NCI-H128 (cell line): ENCODE results near the gene GHRL.
"Not testable (repeated sequence)": the region's sequence is repeated elsewhere in the genome, so short reads cannot be mapped to it uniquely, and the experiment has no call there.

ENCODE experiments used
- DNase-seq: peaks from one replicate; lab custom pipeline; 2025; ENCODE audit not compliant: unreplicated experiment; lab: John Stamatoyannopoulos, UW

Gene GHRL

GRCh38 chr3:10278501-10278900 lies 14.2 kb downstream of the GHRL start:
- DNase-seq: no peak

DNA sequence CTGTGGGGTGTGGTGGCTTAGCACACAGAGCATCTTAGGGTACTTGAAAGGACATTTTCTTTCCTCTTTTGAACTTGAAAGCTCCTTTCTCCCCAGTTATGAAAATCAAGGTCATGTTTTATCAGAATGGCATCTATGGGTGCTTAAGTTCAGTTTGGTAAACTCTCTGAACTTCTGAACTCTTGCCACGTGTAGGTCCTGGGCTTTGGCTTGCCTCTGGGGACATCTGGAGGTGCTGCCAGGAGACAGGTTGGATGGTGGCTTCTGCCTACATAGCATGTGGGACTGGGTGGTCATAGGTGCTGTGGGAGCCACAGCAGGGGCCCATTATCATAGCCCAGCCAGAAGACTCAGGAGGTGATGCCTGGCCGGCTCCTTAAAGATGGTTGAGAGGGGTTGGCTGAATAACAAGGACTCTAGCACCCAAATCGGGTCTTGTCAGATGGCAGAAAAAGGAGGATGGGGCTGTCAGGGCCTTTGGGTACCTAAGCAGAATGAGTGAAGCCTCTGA lies 15.6 kb downstream of the GHRL start:
- DNase-seq: no peak

DNA sequence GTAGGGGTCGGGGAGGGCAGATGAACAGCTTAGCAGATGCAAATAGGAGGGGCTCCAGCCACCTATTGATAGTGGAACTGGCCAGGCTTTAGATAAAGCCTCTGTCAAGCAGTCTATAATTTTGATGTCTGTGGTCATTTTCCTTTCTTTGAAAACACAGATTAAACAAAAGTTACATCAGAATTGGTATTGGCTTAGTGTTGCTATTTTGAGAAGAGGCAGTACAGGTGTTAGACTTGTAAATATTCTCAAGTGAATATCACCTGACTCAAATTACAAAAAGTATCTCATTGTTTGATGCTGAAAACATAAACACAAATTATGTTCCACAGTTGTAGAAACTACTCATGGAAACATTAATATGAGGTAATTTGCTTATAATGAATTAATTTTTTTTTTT lies 18.1 kb downstream of the GHRL start:
- no peak for DNase-seq

- no peak for DNase-seq
Measured at GRCh38 chr3:10273702-10274305, 18.9 kb downstream of the GHRL start.

GRCh38 chr3:10272977-10273376 lies 19.8 kb downstream of the GHRL start:
- no peak for DNase-seq

DNA sequence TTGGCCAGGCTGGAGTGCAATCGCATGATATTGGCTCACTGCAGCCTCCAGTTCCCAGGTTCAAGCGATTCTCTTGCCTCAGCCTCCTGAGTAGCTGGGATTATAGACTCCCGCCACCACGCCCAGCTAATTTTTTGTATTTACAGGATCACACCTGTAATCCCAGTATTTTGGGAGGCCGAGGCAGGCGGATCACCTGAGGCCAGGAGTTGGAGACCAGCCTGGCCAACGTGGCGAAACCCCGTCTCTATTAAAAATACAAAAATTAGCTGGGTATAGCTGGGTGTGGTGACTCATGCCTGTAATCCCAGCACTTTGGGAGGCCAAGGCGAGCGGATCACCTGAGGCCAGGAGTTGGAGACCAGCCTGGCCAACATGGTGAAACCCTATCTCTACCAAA lies 20.3 kb downstream of the GHRL start:
- DNase-seq: not testable (repeated sequence)

DNA sequence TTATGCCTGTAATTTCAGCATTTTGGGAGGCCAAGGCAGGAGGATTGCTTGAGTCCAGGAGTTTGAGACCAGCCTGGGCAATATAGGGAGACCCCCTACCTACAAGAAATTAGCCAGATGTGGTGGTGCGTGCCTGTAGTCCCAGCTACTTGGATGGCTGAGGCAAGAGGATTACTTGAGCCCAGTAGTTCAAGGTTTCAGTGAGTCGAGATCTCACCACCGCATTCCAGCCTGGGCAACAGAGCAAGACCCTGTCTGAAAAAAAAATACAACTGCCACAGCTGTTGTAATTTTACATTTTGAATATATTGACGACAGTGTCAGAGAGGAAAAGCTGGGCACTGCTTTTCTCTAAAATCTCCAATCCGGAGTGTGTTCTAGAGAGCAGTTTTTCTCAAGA lies 23.3 kb downstream of the GHRL start:
- DNase-seq: no peak

DNA sequence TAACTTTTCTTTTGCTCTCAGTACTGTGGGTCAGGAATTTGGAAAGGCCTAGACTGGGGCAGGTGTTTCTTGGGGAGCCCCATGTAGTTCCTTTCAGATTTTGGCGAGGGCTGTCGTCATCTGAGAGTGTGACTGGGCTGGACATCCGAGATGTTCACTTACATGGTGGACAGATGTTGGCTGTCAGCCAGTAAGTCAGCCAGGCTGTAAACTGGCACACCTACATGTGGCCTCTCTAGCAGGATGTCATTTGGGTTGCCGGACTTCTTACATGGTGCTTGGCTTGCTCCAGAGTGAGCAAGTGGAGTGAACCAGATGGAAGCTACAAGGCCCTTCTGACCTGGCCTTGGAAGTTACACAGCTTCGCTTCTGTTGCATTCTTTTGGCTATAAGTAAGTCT lies 23.8 kb downstream of the GHRL start:
- no peak for DNase-seq

GRCh38 chr3:10268116-10268515 lies 24.6 kb downstream of the GHRL start:
- no peak for DNase-seq

DNA sequence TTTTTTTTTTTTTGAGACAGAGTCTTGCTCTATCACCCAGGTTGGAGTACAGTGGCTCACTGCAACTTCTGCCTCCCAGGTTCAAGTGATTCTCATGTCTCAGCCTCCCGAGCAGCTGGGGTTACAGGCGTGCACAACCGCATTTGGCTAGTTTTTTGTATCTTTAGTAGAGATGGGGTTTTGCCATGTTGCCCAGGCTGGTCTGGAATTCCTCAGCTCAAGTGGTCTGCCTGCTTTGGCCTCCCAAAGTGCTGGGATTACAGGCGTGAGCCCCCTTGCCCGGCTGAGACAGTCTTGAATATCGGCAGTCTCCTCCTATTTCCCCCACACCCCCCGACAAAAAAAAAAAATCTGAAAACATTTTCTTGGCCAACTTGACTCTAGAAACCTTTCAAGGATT lies 25.8 kb downstream of the GHRL start:
- not testable (repeated sequence) for DNase-seq

GRCh38 chr3:10265833-10266232 lies 26.9 kb downstream of the GHRL start:
- no peak for DNase-seq

- no peak for DNase-seq
Measured at GRCh38 chr3:10263646-10264363, 28.9 kb downstream of the GHRL start.

DNA sequence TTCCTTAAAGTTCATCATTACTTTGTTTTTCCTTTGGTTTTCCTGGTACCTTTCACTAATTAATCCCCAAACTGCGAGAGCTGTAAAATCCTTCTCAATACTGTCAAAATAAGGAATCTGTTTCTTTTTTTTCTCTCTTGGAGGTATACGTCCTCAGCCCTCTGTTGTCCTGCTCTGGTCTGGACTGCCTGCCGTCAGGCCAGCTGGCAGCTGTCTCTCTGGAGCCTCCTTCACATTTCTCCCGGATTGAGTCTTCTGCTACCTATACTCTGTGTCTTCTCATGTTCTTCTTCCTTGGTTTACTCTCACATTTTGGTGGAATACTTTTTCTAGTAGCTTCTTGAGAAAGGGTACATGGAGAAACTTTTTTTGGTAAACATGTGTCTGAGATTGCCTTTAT lies 30.7 kb downstream of the GHRL start:
- no peak for DNase-seq

DNA sequence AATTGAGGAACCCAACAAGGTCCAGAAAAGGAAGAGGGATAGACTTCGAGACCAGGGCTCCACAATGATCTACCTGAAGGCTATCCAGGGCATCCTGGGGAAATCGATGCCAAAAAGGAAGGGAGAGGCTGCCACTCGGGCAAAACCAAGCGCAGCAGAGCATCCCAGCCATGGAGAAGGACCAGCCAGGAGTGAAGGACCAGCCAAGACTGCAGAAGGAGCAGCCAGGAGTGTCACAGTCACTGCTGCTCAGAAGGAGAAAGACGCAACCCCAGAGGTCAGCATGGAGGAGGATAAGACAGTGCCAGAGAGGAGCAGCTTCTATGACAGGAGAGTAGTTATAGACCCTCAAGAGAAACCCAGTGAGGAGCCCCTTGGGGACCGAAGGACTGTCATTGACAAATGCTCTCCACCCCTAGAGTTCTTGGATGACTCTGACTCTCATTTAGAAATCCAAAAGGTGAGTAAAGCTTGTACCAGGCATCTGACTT lies 32.5 kb downstream of the GHRL start:
- DNase-seq: no peak

DNA sequence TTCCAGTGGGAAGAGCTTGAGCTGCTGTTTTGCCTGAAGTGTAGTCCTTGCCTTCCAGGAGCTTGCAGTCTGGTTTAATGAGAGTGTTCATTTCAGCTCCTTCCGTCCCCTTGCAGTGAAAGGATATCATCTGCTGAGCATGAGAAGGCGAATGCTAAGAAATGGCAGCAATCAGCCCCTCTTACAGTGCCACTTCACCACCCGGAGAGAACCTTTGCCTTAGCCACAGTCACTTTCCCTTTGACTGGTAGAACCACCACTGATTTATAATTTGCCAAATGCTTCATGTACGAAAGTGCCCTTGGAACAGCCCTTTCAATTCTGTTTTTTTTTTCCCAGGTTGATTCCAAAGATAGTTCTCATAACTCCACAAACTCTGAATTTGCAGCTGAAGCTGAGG lies 32.9 kb downstream of the GHRL start:
- DNase-seq: no peak

GRCh38 chr3:10259036-10259435 lies 33.7 kb downstream of the GHRL start:
- DNase-seq: no peak

- DNase-seq: no peak
Measured at GRCh38 chr3:10255835-10256234, 36.9 kb downstream of the GHRL start.

DNA sequence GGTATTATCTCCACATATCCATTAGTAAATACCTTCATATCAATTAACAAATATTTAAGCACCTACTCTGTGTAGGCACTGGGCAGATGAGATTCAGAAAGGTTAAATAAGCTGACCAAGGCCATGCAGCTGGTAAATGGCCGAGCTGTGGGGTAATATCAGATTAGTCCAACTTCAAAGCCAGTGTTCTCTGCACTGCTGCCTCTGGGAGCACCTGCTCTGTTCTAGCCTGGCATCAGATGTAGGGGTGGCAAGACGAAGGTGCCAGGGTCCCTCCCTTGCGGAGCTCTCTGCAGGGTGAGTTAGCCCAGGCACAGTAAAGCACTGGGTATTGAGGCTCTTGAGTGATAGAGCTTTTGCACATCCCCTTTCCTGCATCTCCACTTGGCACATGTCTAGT lies 39.0 kb downstream of the GHRL start:
- no peak for DNase-seq

GRCh38 chr3:10251006-10251405 lies 41.7 kb downstream of the GHRL start:
- DNase-seq: no peak

DNA sequence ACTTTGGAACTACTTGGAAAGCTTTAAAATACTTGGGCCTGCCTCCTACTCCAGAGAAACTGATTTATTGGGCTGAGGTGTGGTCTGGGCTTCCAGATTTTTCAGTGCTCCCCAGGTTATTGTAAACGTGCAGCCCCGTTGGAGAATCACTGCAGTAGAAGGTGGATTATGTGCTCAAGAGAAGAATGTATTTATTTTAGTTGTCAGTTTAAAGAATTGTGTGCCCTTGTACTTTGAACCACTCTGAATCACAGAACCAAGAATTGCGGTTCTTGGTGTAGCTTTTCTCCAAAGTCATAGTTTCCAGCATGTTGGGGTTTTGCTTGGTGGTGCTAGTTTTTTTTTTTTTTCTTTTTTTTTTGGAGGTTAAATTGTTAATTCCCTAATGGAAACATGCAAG lies 42.9 kb downstream of the GHRL start:
- no peak for DNase-seq

GRCh38 chr3:10248984-10249748 lies 43.6 kb downstream of the GHRL start:
- no peak for DNase-seq
